ENCODE results near the gene ASRGL1.

- TF ChIP-seq CTCF (IDR thresholded peaks at IDR 0.05) (no peak), NFIC (IDR thresholded peaks at IDR 0.05; ENCODE audit: borderline replicate concordance) (no peak), SIN3A (IDR thresholded peaks at IDR 0.05; ENCODE audit: borderline replicate concordance, low read depth, low read length) (no peak), TEAD4 (IDR thresholded peaks at IDR 0.05; ENCODE audit: borderline replicate concordance, insufficient read depth) (no peak), MAX (IDR thresholded peaks at IDR 0.05; ENCODE audit: low read depth) (no peak), USF2 (IDR thresholded peaks at IDR 0.05; ENCODE audit: borderline replicate concordance, low read depth, low read length) (no peak), CHD2 (IDR thresholded peaks at IDR 0.05; ENCODE audit: low read length, partially characterized antibody) (no peak)
These were observed 93.2 kb downstream of the ASRGL1 start for GRCh38 chr11:62430425-62430824.
